AG04449 (cell line): ENCODE results near the gene MPZL2.

Experiments used
- CTCF ChIA-PET: fragments of 350-600 bp; formaldehyde crosslinking; extraction: SDS; loops from one replicate; lab custom pipeline; 2021; ENCODE audit warnings: antibody characterized with exemption; lab: Yijun Ruan, JAX
- POLR2A ChIA-PET: fragments of 400-600, 350-600 bp; formaldehyde crosslinking; extraction: SDS; loops from one replicate; lab custom pipeline; 2020; ENCODE audit warnings: antibody characterized with exemption, inconsistent platforms; lab: Yijun Ruan, JAX
- DNase-seq: peaks from one replicate; pipeline ENCODE4 v3.0.0-alpha.2; 2010; ENCODE audit warnings: low read depth, low spot score
- H3K4me3 ChIP-seq: 2 replicates; pipeline ENCODE4 v1.5.1; 2011; ENCODE audit warnings: low read depth, mild to moderate bottlenecking, control low read depth, low read length
- CTCF ChIP-seq: IDR thresholded peaks from one replicate; pipeline ENCODE4 v1.5.1; 2011; ENCODE audit warnings: mild to moderate bottlenecking, moderate library complexity, low read length, control low read depth, inconsistent platforms; ENCODE audit not compliant: insufficient read depth; ENCODE audit errors: missing control alignments

MPZL2 gene

GRCh38 chr11:118223570-118223969 lies 40.5 kb downstream of the MPZL2 start:
- CTCF ChIA-PET: interaction anchor here (1.2 to 1.3 kb wide), 2 partner anchors 25 to 131 kb away, joined by 4 read pairs; no protein-coding TSS in a partner anchor
- no peak overlapping the region for H3K4me3 ChIP-seq
- DNase-seq: no peak
- no peak for TF ChIP-seq CTCF
- POLR2A ChIA-PET: no interaction called here

GRCh38 chr11:118222437-118222836 lies 41.7 kb downstream of the MPZL2 start:
- no peak for TF ChIP-seq CTCF
- no peak overlapping the region for H3K4me3 ChIP-seq
- DNase-seq: no peak
- ChIA-PET CTCF (interaction anchor here (1.2 kb wide), 1 partner anchor 24 kb away, joined by 4 read pairs; no protein-coding TSS in a partner anchor), POLR2A (no interaction called here)

DNA sequence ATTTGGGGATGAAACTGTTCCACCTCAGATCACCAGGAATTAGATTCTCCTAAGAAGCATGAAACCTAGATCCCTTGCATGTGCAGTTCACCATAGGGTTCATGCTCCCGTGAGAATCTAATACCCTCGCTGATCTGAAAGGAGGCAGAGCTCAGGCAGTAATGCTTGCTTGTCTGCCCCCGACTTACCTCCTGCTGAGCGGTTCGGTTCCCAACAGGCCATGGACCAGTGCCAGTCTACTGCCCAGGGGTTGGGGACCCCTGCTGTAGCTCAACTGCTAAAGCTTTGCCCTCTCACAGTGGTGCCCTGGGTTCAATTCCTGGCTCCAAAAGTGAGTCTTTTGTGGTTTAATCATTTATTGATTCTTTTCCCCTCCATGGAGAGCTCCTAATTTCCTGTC lies 42.7 kb downstream of the MPZL2 start:
- H3K4me3 ChIP-seq: no peak overlapping the region
- TF ChIP-seq CTCF: no peak
- POLR2A ChIA-PET: no interaction called here
- no peak for DNase-seq
- CTCF ChIA-PET: no interaction called here

DNA sequence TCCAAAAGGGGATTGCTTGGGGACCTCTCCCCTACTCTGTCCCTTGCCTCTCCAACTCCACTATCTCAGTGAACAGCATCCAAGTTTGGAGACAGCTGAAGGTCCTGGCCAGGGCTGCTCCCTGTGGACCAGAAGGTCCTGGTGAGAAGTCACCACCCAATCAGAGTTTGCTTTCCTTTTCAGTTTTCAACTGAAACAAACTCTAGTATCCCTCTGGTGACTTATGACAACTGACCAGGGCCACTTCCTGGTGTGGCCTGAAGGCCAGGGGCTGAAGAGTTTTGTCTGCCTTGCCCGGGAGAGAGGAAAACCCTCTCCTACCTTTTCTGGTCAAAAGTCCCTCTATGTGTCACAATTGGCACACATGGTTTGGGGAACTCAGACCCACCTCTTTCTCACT lies 44.4 kb downstream of the MPZL2 start:
- no peak for TF ChIP-seq CTCF
- CTCF ChIA-PET: no interaction called here
- H3K4me3 ChIP-seq: no peak overlapping the region
- DNase-seq: no peak
- POLR2A ChIA-PET: no interaction called here

GRCh38 chr11:118219244-118219643 lies 44.9 kb downstream of the MPZL2 start:
- CTCF ChIA-PET: interaction anchor here (9.6 kb wide), 1 partner anchor 20 kb away, joined by 46 read pairs; no protein-coding TSS in a partner anchor
- TF ChIP-seq CTCF: no peak
- DNase-seq: no peak
- no peak overlapping the region for H3K4me3 ChIP-seq
- POLR2A ChIA-PET: no interaction called here

DNA sequence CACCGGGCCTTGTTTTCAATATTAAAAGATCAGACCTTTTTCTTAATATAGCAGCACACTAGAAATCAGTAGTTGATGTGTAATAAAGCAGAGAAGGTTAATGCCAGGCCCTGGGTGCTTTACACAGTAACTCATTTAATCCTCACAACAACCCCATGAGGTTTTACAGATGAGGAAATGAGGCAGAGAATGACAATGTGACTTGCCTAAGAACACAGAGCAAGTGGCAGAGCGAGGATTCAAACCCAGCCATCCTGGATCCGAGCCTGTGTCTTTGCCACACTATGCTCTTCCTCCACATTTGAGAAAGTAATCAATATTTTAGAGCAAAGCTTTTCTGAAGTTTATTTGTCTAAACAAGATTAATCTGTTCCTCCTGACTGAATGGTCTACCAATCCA lies 46.5 kb downstream of the MPZL2 start:
- no peak for TF ChIP-seq CTCF
- ChIA-PET POLR2A (no interaction called here), CTCF (interaction anchor here (9.6 kb wide), 1 partner anchor 19 kb away, joined by 46 read pairs; no protein-coding TSS in a partner anchor)
- DNase-seq: no peak
- no peak overlapping the region for H3K4me3 ChIP-seq
